Tibial nerve (tissue), 4 donors: Measurements from ENCODE around the gene PLCG1. TPM values are rescaled to one million over a fixed set of nuclear protein-coding genes. Genes with fewer than 3 reads are reported as not detected.

ENCODE experiments used
- DNase-seq, 2 donors: peaks; one replicate each; pipeline ENCODE4 v3.0.0-alpha.2; 2019; ENCODE audit warnings: low spot score in 2 of 2
- H3K27ac ChIP-seq, 4 donors: fragments of 200-600 bp; sonication (generic) in 3 of 4; one replicate each; pipeline ENCODE4 v1.5.1; 2017 to 2019; ENCODE audit warnings: mild to moderate bottlenecking in 1 of 4
- H3K27me3 ChIP-seq, 2 donors: fragments of 200-600 bp; sonication (generic) in 1 of 2; one replicate each; pipeline versions ENCODE4 v1.5.1 to v1.6.0; 2017 to 2019
- H3K36me3 ChIP-seq, 3 donors: fragments of 200-600 bp; sonication (generic); one replicate each; pipeline ENCODE4 v1.5.1; 2018 to 2019
- H3K4me1 ChIP-seq, 4 donors: fragments of 200-600 bp; sonication (generic) in 3 of 4; one replicate each; pipeline ENCODE4 v1.5.1; 2017 to 2019
- H3K4me3 ChIP-seq, 4 donors: fragments of 200-600 bp; sonication (generic) in 3 of 4; one replicate each; pipeline ENCODE4 v1.5.1; 2017 to 2019; ENCODE audit warnings: mild to moderate bottlenecking in 1 of 4, moderate library complexity in 1 of 4
- H3K9me3 ChIP-seq, 4 donors: fragments of 200-600 bp; sonication (generic) in 3 of 4; one replicate each; pipeline ENCODE4 v1.5.1; 2017 to 2019
- EP300 ChIP-seq, 2 donors: sonication (generic); formaldehyde crosslinking; IDR thresholded peaks; one replicate each; pipeline ENCODE4 v1.6.1; 2017; ENCODE audit warnings: antibody characterized with exemption in 2 of 2, mild to moderate bottlenecking in 1 of 2
- POLR2A ChIP-seq, 2 donors: fragments of 450-650 bp; IDR thresholded peaks; one replicate each; pipeline ENCODE4 v1.6.1; 2017; ENCODE audit warnings: antibody characterized with exemption in 2 of 2, mild to moderate bottlenecking in 2 of 2, moderate library complexity in 2 of 2
- WGBS, 2 donors: methylation state at CpG; one replicate each; pipeline ENCODE4 v1.1.5; 2018; 5-methylcytosine and 5-hydroxymethylcytosine counted together
- total RNA-seq, 4 donors: library from RNA; depleted of rRNA; stranded (reverse); fragments of >200 nt; gene quantifications; one replicate each; pipeline ENCODE4 v1.1.0, GENCODE V29; 2016
- TF ChIP-seq, protein P1 (sequence below), 5 experiments: fragments of 200-600 bp in 3 of 5; fragments of 450-650 bp in 2 of 5; sonication (generic) in 3 of 5; IDR thresholded peaks; one replicate each; pipeline ENCODE4 v1.5.1; 2016 to 2019; ENCODE audit warnings: antibody characterized with exemption in 5 of 5, mild to moderate bottlenecking in 3 of 5, moderate library complexity in 2 of 5

PLCG1 gene
- total RNA-seq, 4 donors from 2014 or later: 127 to 165 (median 144) TPM

DNA sequence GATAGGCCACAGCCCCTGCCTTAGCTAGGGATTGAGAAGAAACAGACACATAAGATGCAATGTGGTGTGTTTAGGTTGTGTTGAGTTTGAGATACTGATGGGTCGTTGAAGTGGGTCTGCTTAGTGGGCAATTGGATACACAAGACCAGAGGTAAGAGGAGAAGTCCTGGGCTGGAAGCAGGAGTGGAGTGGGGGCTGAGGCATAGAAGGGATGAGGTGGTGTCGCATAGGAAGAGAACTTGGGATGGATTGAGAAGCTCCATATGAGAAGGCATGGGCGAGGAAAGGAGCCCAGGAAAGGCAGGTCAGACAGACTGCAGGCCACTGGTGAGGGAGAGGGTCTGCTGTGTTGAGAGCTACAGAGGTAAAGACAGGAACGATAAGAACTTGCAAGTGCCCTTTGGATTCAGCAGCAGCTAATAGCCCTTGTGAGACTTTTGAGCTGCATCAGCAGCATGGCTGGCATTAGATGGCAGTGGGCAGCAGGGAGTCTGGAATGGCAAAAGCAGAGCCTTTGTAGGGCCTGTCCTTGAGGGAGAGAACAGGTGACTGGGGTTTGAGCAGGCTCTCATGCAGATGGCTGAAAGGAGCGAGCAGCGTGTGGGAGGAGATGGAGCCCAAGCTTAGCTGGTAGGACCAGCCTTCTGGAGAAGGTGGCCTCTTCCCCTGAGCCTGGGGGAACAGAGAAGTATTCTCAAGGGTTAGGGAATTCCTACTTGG lies 33.2 kb downstream of the PLCG1 start:
- Histone ChIP-seq H3K9me3 (no peaks in the 10 kb centered on the region), H3K4me3 (no peak overlapping the region), H3K27ac (peak overlapping the region in 3 of 4 donors; percentile 26 to 84 (median 81)), H3K36me3 (peaks cover 2 to 92% (median 23%) of the 10 kb centered on the region in 3 donors), H3K4me1 (peaks cover 0 to 41% (median 22%) of the 10 kb centered on the region in 4 donors), H3K27me3 (no peaks in the 10 kb centered on the region)
- peak in 1 of 2 donors; percentile 10 for DNase-seq
- 89 to 91% methylated on average over 6 of the region's 6 CpGs for WGBS, 2 donors
- TF ChIP-seq, protein P1, sequence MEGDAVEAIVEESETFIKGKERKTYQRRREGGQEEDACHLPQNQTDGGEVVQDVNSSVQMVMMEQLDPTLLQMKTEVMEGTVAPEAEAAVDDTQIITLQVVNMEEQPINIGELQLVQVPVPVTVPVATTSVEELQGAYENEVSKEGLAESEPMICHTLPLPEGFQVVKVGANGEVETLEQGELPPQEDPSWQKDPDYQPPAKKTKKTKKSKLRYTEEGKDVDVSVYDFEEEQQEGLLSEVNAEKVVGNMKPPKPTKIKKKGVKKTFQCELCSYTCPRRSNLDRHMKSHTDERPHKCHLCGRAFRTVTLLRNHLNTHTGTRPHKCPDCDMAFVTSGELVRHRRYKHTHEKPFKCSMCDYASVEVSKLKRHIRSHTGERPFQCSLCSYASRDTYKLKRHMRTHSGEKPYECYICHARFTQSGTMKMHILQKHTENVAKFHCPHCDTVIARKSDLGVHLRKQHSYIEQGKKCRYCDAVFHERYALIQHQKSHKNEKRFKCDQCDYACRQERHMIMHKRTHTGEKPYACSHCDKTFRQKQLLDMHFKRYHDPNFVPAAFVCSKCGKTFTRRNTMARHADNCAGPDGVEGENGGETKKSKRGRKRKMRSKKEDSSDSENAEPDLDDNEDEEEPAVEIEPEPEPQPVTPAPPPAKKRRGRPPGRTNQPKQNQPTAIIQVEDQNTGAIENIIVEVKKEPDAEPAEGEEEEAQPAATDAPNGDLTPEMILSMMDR (IDR thresholded peaks at IDR 0.05): no peak
- no peak for TF ChIP-seq POLR2A (IDR thresholded peaks at IDR 0.05)
- TF ChIP-seq EP300 (IDR thresholded peaks at IDR 0.05): no peak

DNA sequence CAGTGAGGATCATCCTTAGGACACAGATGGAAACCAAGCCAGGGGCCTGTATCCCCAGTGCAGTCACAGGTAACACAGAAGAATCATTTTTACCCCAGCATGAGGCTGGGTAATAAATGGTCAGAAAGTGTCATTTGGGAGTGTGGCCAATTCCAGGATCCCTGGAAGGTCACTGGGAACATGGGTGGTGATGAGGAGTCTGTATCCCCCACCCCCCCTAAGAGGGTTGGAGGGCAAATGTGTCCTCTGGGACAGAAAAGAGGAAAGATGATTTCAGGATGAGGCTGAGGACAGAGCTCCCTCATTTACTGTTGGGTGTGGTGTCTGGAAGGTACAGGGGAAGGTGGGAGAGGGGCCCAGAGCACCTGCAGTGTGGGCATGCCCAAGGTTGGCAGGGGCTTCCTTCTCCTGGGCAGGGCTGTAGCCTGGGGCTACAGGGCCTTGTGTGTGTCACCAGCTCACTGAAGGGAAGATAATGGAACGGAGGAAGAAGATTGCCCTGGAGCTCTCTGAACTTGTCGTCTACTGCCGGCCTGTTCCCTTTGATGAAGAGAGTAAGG lies 34.5 kb downstream of the PLCG1 start:
- 61 to 69% methylated on average over 3 of the region's 3 CpGs for WGBS, 2 donors
- Histone ChIP-seq H3K4me1 (peaks cover 0 to 52% (median 24%) of the 10 kb centered on the region in 4 donors), H3K36me3 (peaks cover 0 to 80% (median 15%) of the 10 kb centered on the region in 3 donors), H3K27ac (peak overlapping the region; percentile 55 to 84 (median 74)), H3K4me3 (no peak overlapping the region), H3K27me3 (no peaks in the 10 kb centered on the region), H3K9me3 (no peaks in the 10 kb centered on the region)
- no peak for TF ChIP-seq EP300 (IDR thresholded peaks at IDR 0.05)
- TF ChIP-seq, protein P1 (IDR thresholded peaks at IDR 0.05): no peak
- no peak for TF ChIP-seq POLR2A (IDR thresholded peaks at IDR 0.05)
- no peak for DNase-seq

DNA sequence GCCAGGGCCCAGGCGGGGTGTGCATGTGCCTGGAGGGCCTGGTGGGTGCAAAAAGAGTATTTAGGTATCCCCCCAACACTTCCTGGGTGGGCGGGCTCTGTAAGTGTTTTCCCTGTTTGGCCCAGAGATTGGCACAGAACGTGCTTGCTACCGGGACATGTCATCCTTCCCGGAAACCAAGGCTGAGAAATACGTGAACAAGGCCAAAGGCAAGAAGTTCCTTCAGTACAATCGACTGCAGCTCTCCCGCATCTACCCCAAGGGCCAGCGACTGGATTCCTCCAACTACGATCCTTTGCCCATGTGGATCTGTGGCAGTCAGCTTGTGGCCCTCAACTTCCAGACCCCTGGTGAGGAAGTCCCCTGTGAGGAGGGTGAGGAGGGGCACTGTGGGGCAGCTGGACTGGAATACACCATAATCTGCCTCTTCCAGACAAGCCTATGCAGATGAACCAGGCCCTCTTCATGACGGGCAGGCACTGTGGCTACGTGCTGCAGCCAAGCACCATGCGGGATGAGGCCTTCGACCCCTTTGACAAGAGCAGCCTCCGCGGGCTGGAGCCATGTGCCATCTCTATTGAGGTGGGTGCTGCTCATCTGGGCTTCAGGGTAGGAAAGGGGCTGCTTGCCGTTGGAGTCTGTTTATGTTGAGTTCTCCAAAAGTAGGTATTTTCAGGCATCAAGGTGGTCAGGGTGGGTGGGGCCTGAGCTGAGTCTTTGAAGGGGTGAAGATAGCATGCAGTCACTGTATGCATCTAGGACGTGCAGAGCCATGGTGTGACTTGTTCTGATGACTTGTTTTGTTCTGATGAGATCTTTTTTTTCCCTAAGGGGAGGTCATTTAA lies 35.2 kb downstream of the PLCG1 start:
- Histone ChIP-seq H3K36me3 (peaks cover 0 to 77% (median 15%) of the 10 kb centered on the region in 3 donors), H3K27ac (peak overlapping the region; percentile 55 to 84 (median 74)), H3K9me3 (no peaks in the 10 kb centered on the region), H3K4me1 (peaks cover 0 to 59% (median 26%) of the 10 kb centered on the region in 4 donors), H3K27me3 (no peaks in the 10 kb centered on the region), H3K4me3 (no peak overlapping the region)
- TF ChIP-seq, protein P1 (IDR thresholded peaks at IDR 0.05): no peak
- TF ChIP-seq POLR2A (IDR thresholded peaks at IDR 0.05): no peak
- no peak for TF ChIP-seq EP300 (IDR thresholded peaks at IDR 0.05)
- no peak for DNase-seq
- WGBS, 2 donors: 58 to 67% methylated on average over 16 to 17 of the region's 18 CpGs

DNA sequence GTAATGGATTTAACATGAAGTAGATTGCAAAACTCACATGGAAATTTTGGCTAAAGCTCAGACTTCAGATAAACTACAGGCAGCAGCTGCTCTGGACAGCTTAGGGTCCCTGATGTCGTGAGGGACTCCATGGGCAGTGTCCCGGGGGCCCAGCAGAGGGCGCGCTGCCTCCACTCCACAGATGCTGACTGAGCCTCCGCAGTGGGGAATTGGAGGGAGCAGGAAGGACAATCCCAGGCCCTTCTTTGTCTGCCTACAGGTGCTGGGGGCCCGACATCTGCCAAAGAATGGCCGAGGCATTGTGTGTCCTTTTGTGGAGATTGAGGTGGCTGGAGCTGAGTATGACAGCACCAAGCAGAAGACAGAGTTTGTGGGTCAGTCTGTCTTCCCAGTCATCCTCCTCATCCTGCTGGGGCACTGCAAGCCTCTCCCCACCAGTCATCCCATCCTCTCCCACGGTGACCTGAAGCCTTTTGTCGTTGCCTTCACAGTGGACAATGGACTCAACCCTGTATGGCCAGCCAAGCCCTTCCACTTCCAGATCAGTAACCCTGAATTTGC lies 35.9 kb downstream of the PLCG1 start:
- no peak for TF ChIP-seq POLR2A (IDR thresholded peaks at IDR 0.05)
- TF ChIP-seq, protein P1 (IDR thresholded peaks at IDR 0.05): peak; percentile 92 to 98 (median 96)
- TF ChIP-seq EP300 (IDR thresholded peaks at IDR 0.05): peak; percentile 51 to 67
- peaks cover 0 to 66% (median 30%) of the 10 kb centered on the region in 4 donors for H3K4me1 ChIP-seq
- H3K27ac ChIP-seq: peak overlapping the region; percentile 60 to 84 (median 74)
- H3K4me3 ChIP-seq: no peak overlapping the region
- peaks cover 0 to 70% (median 14%) of the 10 kb centered on the region in 3 donors for H3K36me3 ChIP-seq
- WGBS, 2 donors: 6 to 17% methylated on average over 7 to 9 of the region's 9 CpGs
- no peaks in the 10 kb centered on the region for H3K27me3 ChIP-seq
- H3K9me3 ChIP-seq: no peaks in the 10 kb centered on the region
- DNase-seq: peak; percentile 87 to 94
